Prostate gland (tissue), 2 donors: ENCODE data around the gene LARGE1. TPM values are rescaled to one million over a fixed set of nuclear protein-coding genes. Genes with fewer than 3 reads are reported as not detected.
A peak's percentile ranks its signal among the peaks of the same experiment; 100 is the strongest.

Experiments used
- DNase-seq: peaks from one replicate; pipeline ENCODE4 v3.0.0-alpha.2; 2019; ENCODE audit warnings: low spot score
- H3K27ac ChIP-seq, 2 donors: fragments of 200-600 bp; sonication (generic); 2 replicates each; pipeline ENCODE4 v1.5.1; 2017 to 2019
- H3K27me3 ChIP-seq: fragments of 200-600 bp; sonication (generic); replicated peaks from 2 replicates; pipeline ENCODE4 v1.5.1; 2019; ENCODE audit not compliant: insufficient read depth
- H3K36me3 ChIP-seq, 2 donors: fragments of 200-600 bp; sonication (generic); 1 replicate in 1 of 2; 2 replicates in 1 of 2; pipeline versions ENCODE4 v1.5.1 to v1.8.1; 2017 to 2019
- H3K4me1 ChIP-seq: fragments of 200-600 bp; sonication (generic); replicated peaks from 2 replicates; pipeline ENCODE4 v1.5.1; 2019
- H3K4me3 ChIP-seq, 2 donors: fragments of 200-600 bp; sonication (generic); 2 replicates each; pipeline ENCODE4 v1.5.1; 2017 to 2019
- H3K9me3 ChIP-seq: fragments of 200-600 bp; sonication (generic); 2 replicates; pipeline ENCODE4 v1.5.1; 2017
- POLR2A ChIP-seq: fragments of 450-650 bp; IDR thresholded peaks from one replicate; pipeline ENCODE4 v1.6.1; 2016; ENCODE audit warnings: antibody characterized with exemption, mild to moderate bottlenecking
- POLR2AphosphoS5 ChIP-seq: sonication (generic); formaldehyde crosslinking; IDR thresholded peaks from one replicate; pipeline ENCODE4 v1.6.1; 2017; ENCODE audit warnings: antibody characterized with exemption
- WGBS: methylation state at CpG from one replicate; pipeline ENCODE4 v1.1.5; 2018; 5-methylcytosine and 5-hydroxymethylcytosine counted together
- intact Hi-C: fragments of 100-400 bp; cut with DNase I; formaldehyde crosslinking; loops from one replicate; pipeline ENCODE4 v1.14.2; 2022
- total RNA-seq, 2 donors: library from RNA; depleted of rRNA; stranded (reverse); fragments of >200 nt; gene quantifications; one replicate each; pipeline ENCODE4 v1.1.0, GENCODE V29; 2016
- TF ChIP-seq, protein P1 (sequence below), 4 experiments: fragments of 200-600 bp in 2 of 4; fragments of 450-650 bp in 2 of 4; sonication (generic) in 2 of 4; IDR thresholded peaks; 1 replicate in 3 of 4; 2 replicates in 1 of 4; pipeline ENCODE4 v1.5.1; 2016 to 2019; ENCODE audit warnings: antibody characterized with exemption in 4 of 4, mild to moderate bottlenecking in 2 of 4, moderate library complexity in 2 of 4

LARGE1 gene
- total RNA-seq, 2 donors from 2014 or later, result 18.6 to 37.4 TPM

DNA sequence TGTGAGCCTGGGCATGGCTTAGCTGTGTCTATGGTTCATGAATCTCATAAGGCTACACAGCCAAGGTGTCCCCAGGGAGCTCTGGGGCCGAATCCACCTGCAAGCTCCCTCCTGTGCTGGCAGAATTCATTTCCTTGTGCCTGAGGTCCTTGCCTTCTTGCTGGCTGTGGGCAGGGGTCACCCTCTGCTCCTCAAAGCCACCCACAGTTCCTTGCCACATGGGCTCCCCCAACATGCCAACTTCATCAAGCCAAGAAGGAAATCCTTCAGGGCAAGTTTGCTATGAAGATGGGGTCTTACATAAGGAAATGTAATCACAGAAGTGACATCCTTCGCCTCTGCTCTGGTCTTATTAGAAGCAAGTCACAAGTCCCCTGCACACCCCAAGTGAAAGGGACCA, 24.8 kb downstream of the LARGE1 start:
- TF ChIP-seq, protein P1, sequence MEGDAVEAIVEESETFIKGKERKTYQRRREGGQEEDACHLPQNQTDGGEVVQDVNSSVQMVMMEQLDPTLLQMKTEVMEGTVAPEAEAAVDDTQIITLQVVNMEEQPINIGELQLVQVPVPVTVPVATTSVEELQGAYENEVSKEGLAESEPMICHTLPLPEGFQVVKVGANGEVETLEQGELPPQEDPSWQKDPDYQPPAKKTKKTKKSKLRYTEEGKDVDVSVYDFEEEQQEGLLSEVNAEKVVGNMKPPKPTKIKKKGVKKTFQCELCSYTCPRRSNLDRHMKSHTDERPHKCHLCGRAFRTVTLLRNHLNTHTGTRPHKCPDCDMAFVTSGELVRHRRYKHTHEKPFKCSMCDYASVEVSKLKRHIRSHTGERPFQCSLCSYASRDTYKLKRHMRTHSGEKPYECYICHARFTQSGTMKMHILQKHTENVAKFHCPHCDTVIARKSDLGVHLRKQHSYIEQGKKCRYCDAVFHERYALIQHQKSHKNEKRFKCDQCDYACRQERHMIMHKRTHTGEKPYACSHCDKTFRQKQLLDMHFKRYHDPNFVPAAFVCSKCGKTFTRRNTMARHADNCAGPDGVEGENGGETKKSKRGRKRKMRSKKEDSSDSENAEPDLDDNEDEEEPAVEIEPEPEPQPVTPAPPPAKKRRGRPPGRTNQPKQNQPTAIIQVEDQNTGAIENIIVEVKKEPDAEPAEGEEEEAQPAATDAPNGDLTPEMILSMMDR (IDR thresholded peaks at IDR 0.05), result no peak
- TF ChIP-seq POLR2AphosphoS5 (no peak), POLR2A (no peak)
- H3K9me3 ChIP-seq, result no peaks in the 10 kb centered on the region
- H3K27me3 ChIP-seq, result no peaks in the 10 kb centered on the region
- H3K4me1 ChIP-seq, result no peaks in the 10 kb centered on the region
- H3K4me3 ChIP-seq, result no peak overlapping the region
- no peak overlapping the region for H3K27ac ChIP-seq
- DNase-seq, result no peak
- 92% methylated on average over 2 of the region's 2 CpGs for whole genome bisulfite sequencing
- intact Hi-C loops, result no loop called here
- no peaks in the 10 kb centered on the region for H3K36me3 ChIP-seq

DNA sequence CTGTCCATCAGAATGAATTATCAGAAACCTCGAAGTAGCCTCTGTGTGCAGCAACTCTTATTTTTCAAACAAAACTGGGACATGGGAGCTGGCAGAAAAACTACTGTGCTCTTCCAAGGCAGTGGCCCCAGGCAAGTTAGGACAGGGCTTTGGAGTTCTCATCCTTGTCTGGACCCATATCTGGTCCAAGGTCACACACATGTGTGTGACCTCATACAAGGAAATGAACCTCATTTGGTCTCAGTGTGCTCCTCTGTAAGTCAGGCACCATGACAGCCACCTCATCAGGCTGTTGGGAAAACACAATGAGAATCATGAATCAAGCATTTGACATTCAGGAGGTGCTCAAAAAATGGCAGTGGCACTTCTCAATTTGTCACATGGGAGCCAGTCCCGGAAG, 25.8 kb downstream of the LARGE1 start:
- Histone ChIP-seq H3K9me3 (no peaks in the 10 kb centered on the region), H3K36me3 (no peaks in the 10 kb centered on the region), H3K27me3 (no peaks in the 10 kb centered on the region), H3K4me1 (no peaks in the 10 kb centered on the region), H3K4me3 (no peak overlapping the region), H3K27ac (no peak overlapping the region)
- 65% methylated on average over 2 of the region's 2 CpGs for WGBS
- intact Hi-C loops, result no loop called here
- DNase-seq, result no peak
- no peak for TF ChIP-seq POLR2AphosphoS5

DNA sequence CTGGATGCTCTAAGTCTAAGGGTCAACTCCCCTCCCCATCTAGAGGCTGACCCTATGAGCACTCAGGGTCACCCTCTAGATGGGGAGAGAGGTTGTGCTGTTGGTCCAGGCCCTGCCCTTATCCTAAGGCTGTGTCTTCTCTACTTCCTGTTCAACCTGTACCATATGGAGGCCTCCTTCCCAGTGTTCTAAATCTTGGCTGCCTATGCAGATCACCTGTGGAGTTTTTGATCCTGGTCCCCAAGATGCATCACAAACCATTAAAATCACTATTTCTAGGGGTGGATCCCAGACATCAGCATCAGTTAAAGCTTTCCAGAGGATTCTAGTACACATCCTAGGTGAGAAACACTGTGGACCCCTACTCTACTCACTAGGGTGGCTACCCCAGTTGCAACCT, 26.2 kb downstream of the LARGE1 start:
- Histone ChIP-seq H3K27ac (no peak overlapping the region), H3K4me3 (no peak overlapping the region), H3K36me3 (no peaks in the 10 kb centered on the region), H3K4me1 (no peaks in the 10 kb centered on the region), H3K9me3 (no peaks in the 10 kb centered on the region), H3K27me3 (no peaks in the 10 kb centered on the region)
- intact Hi-C loops, result no loop called here
- DNase-seq, result no peak
- no peak for TF ChIP-seq POLR2A
- TF ChIP-seq, protein P1 (IDR thresholded peaks at IDR 0.05), result no peak
- TF ChIP-seq POLR2AphosphoS5, result no peak

DNA sequence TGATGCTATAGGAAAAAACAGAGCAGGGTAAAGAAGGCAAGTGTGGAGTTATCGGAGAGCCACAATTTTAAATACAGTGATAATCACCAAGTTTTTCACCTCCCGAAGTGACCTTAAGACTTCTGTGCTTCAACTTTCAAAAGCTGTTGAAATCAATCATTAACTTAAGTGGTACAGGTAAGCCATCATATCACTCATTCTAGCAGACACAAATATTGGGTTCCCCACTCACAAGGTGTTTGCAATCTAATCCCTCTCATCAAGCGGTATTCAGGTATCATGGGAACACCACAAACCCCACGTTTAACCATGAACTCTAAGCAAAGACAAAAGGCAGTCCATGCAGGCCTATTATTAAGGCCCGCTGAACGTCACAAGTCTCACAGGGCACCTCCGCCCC, 26.8 kb downstream of the LARGE1 start:
- H3K27ac ChIP-seq, result no peak overlapping the region
- WGBS, result 95% methylated on average over 7 of the region's 7 CpGs
- H3K9me3 ChIP-seq, result no peaks in the 10 kb centered on the region
- H3K4me3 ChIP-seq, result no peak overlapping the region
- DNase-seq, result no peak
- H3K27me3 ChIP-seq, result no peaks in the 10 kb centered on the region
- no peaks in the 10 kb centered on the region for H3K4me1 ChIP-seq
- intact Hi-C loops, result no loop called here
- no peaks in the 10 kb centered on the region for H3K36me3 ChIP-seq
- TF ChIP-seq POLR2A, result no peak

DNA sequence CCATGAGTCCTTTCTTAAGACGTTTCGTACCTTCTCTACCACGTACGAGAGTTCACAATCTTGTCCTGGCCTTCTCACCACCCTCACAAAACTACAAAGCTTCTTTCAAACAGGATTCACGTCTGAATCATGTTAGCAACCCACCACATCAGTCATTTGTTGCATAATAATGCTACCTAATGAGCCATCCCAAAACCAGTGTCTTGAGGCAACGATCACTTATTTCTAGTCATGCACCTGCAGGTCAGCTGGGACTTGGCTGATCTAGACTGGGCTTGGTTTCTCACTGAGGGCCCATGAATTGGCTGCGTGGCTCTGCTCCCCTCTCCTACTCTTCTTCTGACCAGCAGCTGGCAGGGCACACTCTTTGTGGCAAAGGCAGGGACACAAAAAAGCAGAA, 28.3 kb downstream of the LARGE1 start:
- intact Hi-C loops, result no loop called here
- 90% methylated on average over 7 of the region's 7 CpGs for WGBS
- H3K4me1 ChIP-seq, result peaks cover 1% of the 10 kb centered on the region
- H3K36me3 ChIP-seq, result no peaks in the 10 kb centered on the region
- DNase-seq, result no peak
- H3K4me3 ChIP-seq, result no peak overlapping the region
- H3K27ac ChIP-seq, result no peak overlapping the region
- no peaks in the 10 kb centered on the region for H3K9me3 ChIP-seq
- TF ChIP-seq POLR2AphosphoS5 (no peak), POLR2A (no peak)
- TF ChIP-seq, protein P1 (IDR thresholded peaks at IDR 0.05), result no peak
- H3K27me3 ChIP-seq, result no peaks in the 10 kb centered on the region

DNA sequence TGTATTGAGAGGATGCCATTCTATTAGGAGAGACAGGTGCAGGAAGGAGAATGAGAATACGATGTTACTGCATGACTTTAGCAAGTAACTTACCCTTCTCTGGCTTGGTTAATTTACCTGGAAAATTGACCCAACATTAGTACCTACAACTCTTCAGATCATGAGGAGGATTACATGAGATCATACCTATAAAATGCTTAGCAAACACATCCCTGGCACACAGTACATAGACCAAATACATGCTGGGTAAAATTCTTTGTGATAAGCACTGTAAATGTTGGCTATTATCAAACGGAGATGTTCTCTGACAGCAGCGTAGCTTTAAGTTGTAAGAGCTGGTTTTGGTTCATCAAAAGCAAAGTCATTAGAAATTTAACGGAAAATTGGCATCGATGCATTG, 28.8 kb downstream of the LARGE1 start:
- intact Hi-C loops, result no loop called here
- no peaks in the 10 kb centered on the region for H3K36me3 ChIP-seq
- 52% methylated on average over 5 of the region's 5 CpGs for WGBS
- peak; percentile 33 for DNase-seq
- no peak overlapping the region for H3K27ac ChIP-seq
- H3K27me3 ChIP-seq, result no peaks in the 10 kb centered on the region
- no peak overlapping the region for H3K4me3 ChIP-seq
- H3K4me1 ChIP-seq, result peaks cover 3% of the 10 kb centered on the region
- H3K9me3 ChIP-seq, result no peaks in the 10 kb centered on the region
- TF ChIP-seq POLR2AphosphoS5 (peak; percentile 79), POLR2A (no peak)
- TF ChIP-seq, protein P1 (IDR thresholded peaks at IDR 0.05), result no peak
